ENCODE results near the gene CDH10. TPM values are rescaled to one million over a fixed set of nuclear protein-coding genes. Genes with fewer than 3 reads are reported as not detected.

CDH10 gene
- total and polyA plus RNA-seq, 7 donors: under 0.01 to 0.54 (median 0.24) TPM; not detected in 3

DNA sequence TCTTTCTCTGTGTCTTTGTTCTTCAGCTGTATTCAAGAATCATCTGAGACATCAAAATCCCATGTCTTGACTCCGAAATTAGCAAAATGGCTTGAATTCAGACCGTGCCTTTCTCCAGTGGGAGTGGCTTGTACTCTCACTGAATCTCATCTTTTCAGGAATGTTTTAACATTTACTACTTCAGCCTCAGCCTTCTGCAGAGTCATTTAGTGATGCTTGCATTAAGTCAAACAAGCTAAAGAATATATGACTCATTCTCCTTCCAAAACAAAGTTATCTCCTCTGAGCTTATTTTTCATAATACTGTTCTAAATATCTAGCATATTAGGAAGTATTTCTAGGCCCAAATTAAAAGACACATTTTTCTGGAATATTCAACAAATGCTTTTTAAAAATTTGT, 205.3 kb downstream of the CDH10 start:
- Histone ChIP-seq H3K36me3 (no peaks in the 10 kb centered on the region), H3K9me3 (no peaks in the 10 kb centered on the region), H3K27ac (no peak overlapping the region), H3K4me1 (no peaks in the 10 kb centered on the region), H3K27me3 (no peaks in the 10 kb centered on the region), H3K4me3 (no peak overlapping the region)
- no peak for DNase-seq
- WGBS, 2 donors: 57 to 73% methylated on average over 2 of the region's 2 CpGs
- intact Hi-C loops (cut with DNase I): no loop called here
- no peak for TF ChIP-seq POLR2A (IDR thresholded peaks at IDR 0.05)
- no peak for TF ChIP-seq POLR2AphosphoS5 (IDR thresholded peaks at IDR 0.05)
- TF ChIP-seq EP300 (IDR thresholded peaks at IDR 0.05): no peak
- TF ChIP-seq, protein P1, sequence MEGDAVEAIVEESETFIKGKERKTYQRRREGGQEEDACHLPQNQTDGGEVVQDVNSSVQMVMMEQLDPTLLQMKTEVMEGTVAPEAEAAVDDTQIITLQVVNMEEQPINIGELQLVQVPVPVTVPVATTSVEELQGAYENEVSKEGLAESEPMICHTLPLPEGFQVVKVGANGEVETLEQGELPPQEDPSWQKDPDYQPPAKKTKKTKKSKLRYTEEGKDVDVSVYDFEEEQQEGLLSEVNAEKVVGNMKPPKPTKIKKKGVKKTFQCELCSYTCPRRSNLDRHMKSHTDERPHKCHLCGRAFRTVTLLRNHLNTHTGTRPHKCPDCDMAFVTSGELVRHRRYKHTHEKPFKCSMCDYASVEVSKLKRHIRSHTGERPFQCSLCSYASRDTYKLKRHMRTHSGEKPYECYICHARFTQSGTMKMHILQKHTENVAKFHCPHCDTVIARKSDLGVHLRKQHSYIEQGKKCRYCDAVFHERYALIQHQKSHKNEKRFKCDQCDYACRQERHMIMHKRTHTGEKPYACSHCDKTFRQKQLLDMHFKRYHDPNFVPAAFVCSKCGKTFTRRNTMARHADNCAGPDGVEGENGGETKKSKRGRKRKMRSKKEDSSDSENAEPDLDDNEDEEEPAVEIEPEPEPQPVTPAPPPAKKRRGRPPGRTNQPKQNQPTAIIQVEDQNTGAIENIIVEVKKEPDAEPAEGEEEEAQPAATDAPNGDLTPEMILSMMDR (IDR thresholded peaks at IDR 0.05): no peak

Small RNA genes lying within 50 kb of the gene (small RNA-seq; reads per million reads assigned to genes)
- 0 reads per million in 3 donors for gene AC091885.1
- gene RF00017: 0 reads per million in 3 donors

Data from sigmoid colon (tissue), 7 donors.